NCI-H345 treated with DMSO at 0.1 percent for 48 hours (cell line): ENCODE data around the gene NAGS.
"Not testable (repeated sequence)": the region's sequence is repeated elsewhere in the genome, so short reads cannot be mapped to it uniquely, and the experiment has no call there.

Source experiments
- DNase-seq: peaks from one replicate; lab custom pipeline; 2025; ENCODE audit not compliant: unreplicated experiment; lab: John Stamatoyannopoulos, UW

NAGS gene

DNA sequence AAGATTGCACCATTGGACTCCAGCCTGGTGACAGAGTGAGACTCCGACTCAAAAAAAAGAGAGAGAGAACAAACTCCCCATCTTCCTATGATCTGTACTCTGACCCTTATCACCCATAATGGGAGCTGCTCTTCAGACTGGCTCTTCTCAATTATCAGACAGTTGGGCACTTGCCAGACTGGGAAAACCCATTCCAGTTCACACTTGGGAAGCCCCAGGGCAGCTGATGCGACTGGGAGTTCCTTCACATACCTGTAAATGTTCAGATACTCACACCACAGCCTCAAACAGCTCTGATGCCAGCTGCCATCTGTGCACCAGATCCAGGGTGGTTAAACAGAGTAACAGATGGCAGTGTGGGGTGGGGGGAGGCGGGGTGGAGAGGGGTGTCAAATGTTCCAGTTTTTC lies 34.2 kb downstream of the NAGS start:
- DNase-seq = no peak

DNA sequence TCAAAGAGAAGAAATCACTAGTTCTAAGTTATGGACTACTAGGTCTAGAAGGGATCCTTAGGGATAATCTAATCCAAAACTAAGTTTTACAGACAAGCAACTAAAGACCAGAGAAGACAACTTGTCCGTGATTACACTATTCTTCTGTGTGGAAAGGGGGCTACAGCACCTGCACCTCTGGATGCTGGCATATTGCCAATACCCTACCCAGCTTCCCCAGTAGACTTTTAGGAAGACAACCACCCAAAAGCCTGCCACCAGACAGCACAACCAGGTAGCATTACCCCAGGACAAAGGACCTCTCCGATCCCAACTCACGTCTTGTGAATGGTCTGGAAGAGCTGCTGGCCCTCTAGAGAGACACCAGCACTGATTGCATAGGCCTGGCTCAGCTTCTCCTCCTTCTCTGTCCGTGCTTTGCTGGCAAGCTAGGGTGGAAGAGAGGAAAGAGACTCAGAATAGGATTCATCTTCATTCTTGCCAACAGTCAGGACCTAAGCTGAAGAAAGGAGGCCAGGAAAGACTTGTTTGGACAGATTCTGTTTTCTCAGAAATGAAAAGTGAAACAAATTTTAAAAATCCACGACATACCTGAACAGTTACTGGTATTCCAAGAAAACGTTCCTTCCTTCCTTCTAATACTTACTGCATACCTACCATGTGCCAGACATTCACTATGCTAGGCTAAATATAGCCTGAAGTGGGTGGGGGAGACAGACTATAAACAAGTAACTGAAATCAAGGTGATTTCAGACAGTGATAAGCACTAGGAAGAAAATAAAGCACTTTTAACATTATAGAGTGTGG lies 35.6 kb downstream of the NAGS start:
- no peak for DNase-seq

GRCh38 chr17:44043272-44043696 lies 38.9 kb downstream of the NAGS start:
- no peak for DNase-seq

DNA sequence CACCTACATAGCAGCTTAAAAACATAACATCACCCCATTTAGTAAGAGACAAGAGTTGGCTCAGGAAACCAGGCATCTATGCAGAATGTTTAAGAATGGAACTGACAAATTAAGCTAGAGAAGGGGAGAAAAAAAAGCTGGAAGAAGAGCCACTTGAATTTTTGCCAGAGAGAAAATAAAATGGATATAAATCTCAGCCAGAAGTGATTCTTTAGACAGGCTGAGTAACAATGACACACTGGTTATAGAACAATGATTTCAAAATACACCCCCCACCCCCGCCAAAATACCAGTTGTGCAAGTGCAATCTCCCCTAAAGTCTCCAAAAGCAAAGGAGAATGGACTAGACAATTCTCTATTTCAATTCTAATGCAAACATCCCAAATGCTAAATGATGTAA lies 39.6 kb downstream of the NAGS start:
- DNase-seq = no peak

GRCh38 chr17:44045486-44045885 lies 41.1 kb downstream of the NAGS start:
- no peak for DNase-seq

- DNase-seq = not testable (repeated sequence)
Measured at GRCh38 chr17:44046893-44047292, 42.5 kb downstream of the NAGS start.

- DNase-seq = no peak
Measured at GRCh38 chr17:44049294-44050060, 45.1 kb downstream of the NAGS start.

- DNase-seq = no peak
Measured at GRCh38 chr17:44053125-44053872, 48.9 kb downstream of the NAGS start.
